NCI-H2029 (cell line): ENCODE results near the gene GSTA1.
"Not testable (repeated sequence)": the region's sequence is repeated elsewhere in the genome, so short reads cannot be mapped to it uniquely, and the experiment has no call there.

Source experiments
- DNase-seq: peaks from one replicate; lab custom pipeline; 2025; lab: John Stamatoyannopoulos, UW

Gene GSTA1

GRCh38 chr6:52808660-52809059 is 5.0 kb upstream of the GSTA1 start:
- no peak for DNase-seq

- DNase-seq = no peak
These were observed 810 bp downstream of the GSTA1 start for GRCh38 chr6:52802806-52803205.

- DNase-seq = peak; percentile 26
These were observed 2.3 kb downstream of the GSTA1 start for GRCh38 chr6:52801188-52801841.

DNA sequence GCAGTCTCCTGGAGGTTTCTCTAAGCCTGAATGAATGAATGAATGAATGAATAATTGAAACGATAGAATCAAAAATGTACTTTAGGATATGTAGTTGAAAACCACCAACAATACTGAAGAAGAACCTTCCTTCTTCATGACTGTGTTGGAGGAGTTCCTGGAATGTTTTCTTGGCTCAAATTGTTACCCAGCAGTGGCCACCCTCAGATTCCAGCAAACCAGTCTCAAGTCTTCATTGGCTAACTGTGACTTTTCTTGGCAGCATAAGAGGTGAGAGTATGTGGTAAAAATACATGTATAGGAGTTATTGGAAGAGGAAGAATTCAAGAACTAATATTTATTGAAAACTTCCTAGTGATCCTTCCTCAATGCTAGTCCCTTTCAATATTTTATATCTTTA is 4.3 kb downstream of the GSTA1 start:
- not testable (repeated sequence) for DNase-seq

DNA sequence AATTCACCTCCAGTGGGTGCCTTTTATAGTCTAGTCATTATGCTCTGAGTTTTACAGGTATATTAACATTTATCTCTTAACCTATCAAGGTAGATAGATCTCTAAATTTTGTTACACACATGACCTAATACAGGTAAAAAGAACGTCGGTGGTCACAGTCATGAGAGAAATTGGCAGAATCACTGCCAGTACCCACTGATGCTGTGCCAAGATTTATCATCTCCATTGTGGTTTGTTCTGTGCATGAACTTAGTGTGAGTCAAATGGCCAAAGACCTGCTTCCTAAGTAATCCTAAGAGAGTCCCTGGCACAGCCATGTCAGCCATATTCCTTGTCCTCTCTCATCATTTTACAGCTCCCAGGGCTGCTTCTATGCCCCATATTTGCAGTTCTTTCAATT is 9.2 kb downstream of the GSTA1 start:
- not testable (repeated sequence) for DNase-seq

- no peak for DNase-seq
These were observed 12.8 kb downstream of the GSTA1 start for GRCh38 chr6:52790861-52791260.

- DNase-seq = not testable (repeated sequence)
These were observed 14.0 kb downstream of the GSTA1 start for GRCh38 chr6:52789658-52790057.

DNA sequence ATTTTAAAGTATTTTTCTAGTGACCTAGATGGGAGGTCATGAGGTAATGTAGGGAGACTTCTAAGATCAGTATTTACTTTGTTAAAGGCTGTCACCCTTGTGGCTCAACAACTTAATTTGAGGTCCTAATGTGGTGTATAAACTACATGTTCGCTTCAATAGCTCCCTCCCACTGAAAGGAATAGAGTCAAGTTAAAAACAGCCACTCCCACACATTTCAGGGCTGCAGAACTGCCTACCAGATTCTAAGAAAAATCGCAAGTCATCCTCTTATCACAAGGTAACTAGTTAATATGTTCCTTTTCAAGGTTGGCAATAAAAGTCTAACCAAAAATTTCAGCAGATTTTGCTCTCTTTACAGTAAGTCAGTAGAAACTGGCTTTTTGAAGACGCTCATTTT is 15.1 kb downstream of the GSTA1 start:
- no peak for DNase-seq

- no peak for DNase-seq
These were observed 15.7 kb downstream of the GSTA1 start for GRCh38 chr6:52787917-52788316.

DNA sequence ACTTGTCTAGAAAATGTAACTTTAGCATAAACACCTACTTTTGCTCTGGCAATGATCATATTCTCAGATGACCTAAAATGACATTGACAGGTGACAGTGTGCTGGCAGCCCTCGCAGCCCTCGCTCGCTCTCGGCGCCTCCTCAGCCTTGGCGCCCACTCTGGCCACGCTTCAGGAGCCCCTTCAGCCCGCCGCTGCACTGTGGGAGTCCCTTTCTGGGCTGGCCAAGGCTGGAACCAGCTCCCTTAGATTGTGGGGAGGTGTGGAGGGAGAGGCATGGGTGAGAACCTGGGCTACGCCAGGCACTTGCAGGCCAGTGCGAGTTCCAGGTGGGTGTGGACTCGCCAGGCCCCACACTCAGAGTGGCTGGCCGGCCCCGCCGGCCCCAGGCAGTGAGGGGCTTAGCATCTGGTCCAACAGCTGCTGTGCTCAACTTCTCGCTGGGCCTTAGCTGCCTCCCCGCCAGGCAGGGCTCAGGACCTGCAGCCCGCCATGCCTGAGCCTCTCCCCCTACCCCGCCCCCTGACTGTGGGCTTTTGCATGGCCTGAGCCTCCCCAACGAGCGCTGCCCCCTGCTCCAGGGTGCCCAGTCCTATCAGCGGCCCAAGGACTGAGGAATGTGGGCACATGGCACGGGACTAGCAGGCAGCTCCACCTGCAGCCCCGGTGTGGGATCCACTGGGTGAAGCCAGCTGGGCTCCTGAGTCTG is 17.2 kb downstream of the GSTA1 start:
- DNase-seq = no peak

DNA sequence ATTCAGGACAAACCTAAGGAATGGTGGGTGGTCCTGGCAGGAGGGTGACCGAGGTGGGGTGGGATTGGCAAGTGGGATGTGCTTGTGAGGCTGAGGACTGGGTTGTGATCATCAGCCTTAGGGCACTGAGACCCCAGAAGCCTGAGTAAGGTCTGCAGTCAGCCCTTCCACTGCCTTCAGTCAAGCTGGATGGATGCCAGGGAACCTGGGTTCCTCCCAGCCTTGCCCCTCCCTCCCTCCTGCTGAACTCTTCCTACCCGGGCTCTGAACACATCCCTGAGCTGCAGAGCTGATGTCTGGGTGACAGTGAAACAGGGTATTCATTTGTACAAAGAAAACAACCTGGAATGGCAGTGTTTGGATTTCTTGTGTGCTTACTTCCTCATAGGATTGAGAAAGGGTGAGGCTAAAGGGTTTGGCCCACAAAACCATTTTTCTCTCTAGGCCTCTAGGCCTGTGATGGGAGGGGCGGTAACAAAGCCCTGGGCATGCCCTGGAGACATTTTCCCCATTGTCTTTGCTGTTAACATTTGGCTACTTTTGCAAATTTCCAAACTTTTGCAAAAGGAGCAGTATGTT is 20.8 kb downstream of the GSTA1 start:
- peak; percentile 31 for DNase-seq

DNA sequence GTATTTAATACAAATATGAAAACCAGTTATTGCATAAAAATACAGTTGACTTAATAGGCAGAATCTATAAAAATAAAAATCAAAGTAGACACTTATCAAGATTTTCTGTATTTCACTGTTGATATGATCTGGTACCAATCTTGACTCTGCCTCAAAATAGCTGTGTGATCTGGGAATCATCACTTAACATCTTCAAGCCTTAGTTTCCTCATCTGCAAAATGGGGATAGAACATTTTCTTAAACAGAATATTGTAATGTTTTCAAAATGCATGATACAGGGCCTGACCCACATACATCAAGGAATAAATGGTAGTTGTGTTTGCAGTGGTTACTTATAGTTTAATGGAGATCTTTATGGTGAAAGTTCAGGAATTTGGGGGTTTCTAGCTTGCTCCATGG is 21.4 kb downstream of the GSTA1 start:
- not testable (repeated sequence) for DNase-seq

DNA sequence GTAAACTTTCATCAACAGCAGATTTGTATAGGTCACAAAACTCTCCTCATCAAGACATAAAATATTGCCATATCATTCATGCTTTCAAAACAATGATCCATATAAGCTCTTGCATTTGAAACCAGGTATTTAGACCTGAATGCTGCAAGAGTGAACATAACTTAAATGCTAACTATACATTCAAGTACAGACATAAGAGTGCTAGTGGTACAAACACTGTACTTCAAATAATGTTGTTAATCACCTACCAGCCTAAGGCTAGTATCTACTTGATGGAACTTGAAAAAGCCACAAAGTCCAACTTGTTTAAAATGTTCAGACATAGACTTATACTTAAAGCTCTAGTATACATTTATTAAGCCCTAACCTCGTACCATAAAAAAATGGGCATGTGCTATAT is 24.4 kb downstream of the GSTA1 start:
- no peak for DNase-seq

GRCh38 chr6:52776711-52777351 is 26.8 kb downstream of the GSTA1 start:
- DNase-seq = not testable (repeated sequence)

- not testable (repeated sequence) for DNase-seq
These were observed 34.2 kb downstream of the GSTA1 start for GRCh38 chr6:52769399-52769798.

- not testable (repeated sequence) for DNase-seq
These were observed 36.0 kb downstream of the GSTA1 start for GRCh38 chr6:52767658-52768057.

GRCh38 chr6:52763322-52763916 is 40.2 kb downstream of the GSTA1 start, which contains the start of gene GSTA2:
GSTA2 (minus strand) TSS chr6:52763475; CDS start chr6:52757947, 5,528 bp downstream.
- DNase-seq = not testable (repeated sequence)

- peak; percentile 31 for DNase-seq
These were observed 41.7 kb downstream of the GSTA1 start for GRCh38 chr6:52761673-52762491.

- peak; percentile 66 for DNase-seq
These were observed 43.4 kb downstream of the GSTA1 start for GRCh38 chr6:52760105-52760765.

DNA sequence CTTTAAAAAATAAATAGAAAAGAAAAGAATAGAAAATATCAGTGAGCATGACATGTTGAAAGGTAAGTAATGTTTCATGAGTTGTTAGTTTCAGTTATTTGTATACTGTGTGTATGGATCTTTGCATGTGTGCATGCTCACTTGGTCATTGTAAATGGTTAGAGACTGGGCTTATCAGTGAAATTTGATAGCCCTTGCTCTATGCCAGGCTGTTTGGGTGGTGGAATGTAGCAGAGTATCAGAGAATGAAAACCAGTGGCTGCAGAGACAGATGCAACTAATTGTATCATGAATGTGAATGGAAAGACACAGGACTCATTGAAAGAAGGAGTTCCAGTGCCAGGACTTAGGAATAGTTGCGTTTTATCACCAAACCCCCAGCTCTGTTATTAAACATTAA is 44.5 kb downstream of the GSTA1 start:
- no peak for DNase-seq
